ENCODE results near the gene SLC6A2.

DNA sequence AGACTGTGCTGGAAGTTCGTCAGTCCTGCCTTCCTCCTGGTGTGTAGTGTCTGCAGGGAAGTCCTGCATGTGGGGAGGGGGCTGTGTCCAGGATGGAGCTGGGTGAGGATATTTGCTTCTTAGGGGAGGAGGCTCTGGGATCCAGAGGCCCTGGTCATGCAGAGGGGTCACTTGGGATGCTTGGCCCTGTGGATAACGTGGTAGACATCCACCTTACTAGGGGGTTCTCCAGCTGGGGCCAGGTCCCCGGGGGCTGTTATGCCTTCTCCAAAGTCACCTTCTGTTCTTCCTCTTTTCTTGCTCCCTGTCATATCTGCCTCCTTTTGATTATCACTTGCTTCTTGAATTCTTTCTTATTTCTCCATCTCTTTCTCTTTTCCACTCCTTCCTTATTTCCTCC, 43.8 kb downstream of the SLC6A2 start:
- TF ChIP-seq EZH2 (IDR thresholded peaks at IDR 0.05; ENCODE audit: low read depth): no peak
- TF ChIP-seq, protein P1, sequence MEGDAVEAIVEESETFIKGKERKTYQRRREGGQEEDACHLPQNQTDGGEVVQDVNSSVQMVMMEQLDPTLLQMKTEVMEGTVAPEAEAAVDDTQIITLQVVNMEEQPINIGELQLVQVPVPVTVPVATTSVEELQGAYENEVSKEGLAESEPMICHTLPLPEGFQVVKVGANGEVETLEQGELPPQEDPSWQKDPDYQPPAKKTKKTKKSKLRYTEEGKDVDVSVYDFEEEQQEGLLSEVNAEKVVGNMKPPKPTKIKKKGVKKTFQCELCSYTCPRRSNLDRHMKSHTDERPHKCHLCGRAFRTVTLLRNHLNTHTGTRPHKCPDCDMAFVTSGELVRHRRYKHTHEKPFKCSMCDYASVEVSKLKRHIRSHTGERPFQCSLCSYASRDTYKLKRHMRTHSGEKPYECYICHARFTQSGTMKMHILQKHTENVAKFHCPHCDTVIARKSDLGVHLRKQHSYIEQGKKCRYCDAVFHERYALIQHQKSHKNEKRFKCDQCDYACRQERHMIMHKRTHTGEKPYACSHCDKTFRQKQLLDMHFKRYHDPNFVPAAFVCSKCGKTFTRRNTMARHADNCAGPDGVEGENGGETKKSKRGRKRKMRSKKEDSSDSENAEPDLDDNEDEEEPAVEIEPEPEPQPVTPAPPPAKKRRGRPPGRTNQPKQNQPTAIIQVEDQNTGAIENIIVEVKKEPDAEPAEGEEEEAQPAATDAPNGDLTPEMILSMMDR (conservative IDR thresholded peaks at IDR 0.05): no peak

All from PC-9 (cell line).